Esophagus muscularis mucosa (tissue), 4 donors: ENCODE data around the gene TMEM8B. TPM values are rescaled to one million over a fixed set of nuclear protein-coding genes. Genes with fewer than 3 reads are reported as not detected.

Source experiments
- DNase-seq: peaks from one replicate; pipeline ENCODE4 v3.0.0-alpha.2; 2017; ENCODE audit errors: extremely low spot score
- H3K27ac ChIP-seq, 4 donors: fragments of 200-600 bp; sonication (generic); replicated peaks in 1 of 4; 1 replicate in 3 of 4; 2 replicates in 1 of 4; pipeline ENCODE4 v1.5.1; 2016 to 2019; ENCODE audit warnings: mild to moderate bottlenecking in 1 of 4
- H3K27me3 ChIP-seq, 4 donors: fragments of 200-600 bp; sonication (generic); one replicate each; pipeline versions ENCODE4 v1.5.1 to v1.6.0; 2016 to 2019
- H3K36me3 ChIP-seq, 4 donors: fragments of 200-600 bp; sonication (generic); one replicate each; pipeline ENCODE4 v1.5.1; 2016 to 2019
- H3K4me1 ChIP-seq, 4 donors: fragments of 200-600 bp; sonication (generic); one replicate each; pipeline ENCODE4 v1.5.1; 2016 to 2019
- H3K4me3 ChIP-seq, 4 donors: fragments of 200-600 bp; sonication (generic); 1 replicate in 2 of 4; 2 replicates in 2 of 4; pipeline ENCODE4 v1.5.1; 2016 to 2019; ENCODE audit warnings: mild to moderate bottlenecking in 4 of 4, moderate library complexity in 1 of 4
- H3K9me3 ChIP-seq, 4 donors: fragments of 200-600 bp; sonication (generic); 1 replicate in 3 of 4; 2 replicates in 1 of 4; pipeline ENCODE4 v1.5.1; 2016 to 2019
- EP300 ChIP-seq: sonication (generic); formaldehyde crosslinking; IDR thresholded peaks from one replicate; pipeline ENCODE4 v1.6.1; 2017; ENCODE audit warnings: antibody characterized with exemption
- POLR2A ChIP-seq: fragments of 450-650 bp; IDR thresholded peaks from one replicate; pipeline ENCODE4 v1.6.1; 2017; ENCODE audit warnings: antibody characterized with exemption, moderate library complexity, mild to moderate bottlenecking, low read depth
- POLR2AphosphoS5 ChIP-seq, 2 donors: sonication (generic); formaldehyde crosslinking; IDR thresholded peaks; one replicate each; pipeline ENCODE4 v1.6.1; 2017; ENCODE audit warnings: antibody characterized with exemption in 2 of 2
- WGBS: methylation state at CpG from one replicate; pipeline ENCODE4 v1.1.5; 2018; 5-methylcytosine and 5-hydroxymethylcytosine counted together
- intact Hi-C: fragments of 100-400 bp; cut with DNase I; formaldehyde crosslinking; loops from one replicate; pipeline ENCODE4 v1.15.1; 2023
- total RNA-seq, 4 donors: library from RNA; depleted of rRNA; stranded (reverse); fragments of >200 nt; gene quantifications; one replicate each; pipeline versions ENCODE4 v1.1.0 to v1.2.1, GENCODE V29; 2016
- TF ChIP-seq, protein P1 (sequence below), 3 experiments: fragments of 200-600 bp in 2 of 3; fragments of 450-650 bp in 1 of 3; sonication (generic) in 2 of 3; IDR thresholded peaks; one replicate each; pipeline ENCODE4 v1.5.1; 2017 to 2019; ENCODE audit warnings: antibody characterized with exemption in 3 of 3, mild to moderate bottlenecking in 2 of 3, moderate library complexity in 1 of 3

Gene TMEM8B
- total RNA-seq, 4 donors from 2014 or later = 10.0 to 27.0 (median 20.3) TPM

DNA sequence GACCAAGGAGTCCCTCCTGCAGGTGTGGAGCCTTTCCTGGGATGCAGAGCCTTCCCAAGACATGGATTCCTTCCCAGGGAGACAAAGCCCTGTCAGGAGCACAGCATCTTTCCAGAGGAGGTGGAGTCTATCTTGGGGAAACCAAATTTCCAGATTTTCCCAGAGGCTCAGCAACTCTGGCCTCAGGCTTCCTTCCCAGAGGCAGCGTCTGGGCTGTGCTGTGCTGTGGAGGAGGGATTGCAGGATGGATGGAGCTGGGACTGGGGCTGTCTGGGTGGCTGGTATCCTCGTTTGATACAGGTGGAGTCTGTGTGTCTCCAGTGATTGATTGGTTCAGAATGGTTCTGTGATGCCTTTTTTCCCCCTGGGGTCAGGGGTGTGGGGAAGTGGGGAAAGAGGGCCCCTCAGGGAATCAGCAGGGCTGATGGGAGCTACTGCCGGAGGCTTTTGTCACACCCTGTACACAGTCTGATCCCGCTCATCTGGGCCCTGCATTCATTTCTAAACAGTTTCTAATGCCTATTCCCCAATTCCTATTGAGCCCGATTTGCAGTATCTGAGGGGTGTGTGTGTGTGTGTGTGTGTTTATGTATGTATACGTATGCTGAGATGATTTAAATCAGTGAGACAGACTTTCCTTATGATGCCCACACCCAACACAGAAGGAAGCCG is 25.2 kb downstream of the TMEM8B start:
- no peak overlapping the region for H3K27ac ChIP-seq
- H3K36me3 ChIP-seq = peaks cover 0 to 24% (median 18%) of the 10 kb centered on the region in 4 donors
- no peak for DNase-seq
- H3K27me3 ChIP-seq = no peaks in the 10 kb centered on the region
- peaks cover 0 to 4% (median under 1%) of the 10 kb centered on the region in 4 donors for H3K4me1 ChIP-seq
- no peak overlapping the region for H3K4me3 ChIP-seq
- TF ChIP-seq, protein P1, sequence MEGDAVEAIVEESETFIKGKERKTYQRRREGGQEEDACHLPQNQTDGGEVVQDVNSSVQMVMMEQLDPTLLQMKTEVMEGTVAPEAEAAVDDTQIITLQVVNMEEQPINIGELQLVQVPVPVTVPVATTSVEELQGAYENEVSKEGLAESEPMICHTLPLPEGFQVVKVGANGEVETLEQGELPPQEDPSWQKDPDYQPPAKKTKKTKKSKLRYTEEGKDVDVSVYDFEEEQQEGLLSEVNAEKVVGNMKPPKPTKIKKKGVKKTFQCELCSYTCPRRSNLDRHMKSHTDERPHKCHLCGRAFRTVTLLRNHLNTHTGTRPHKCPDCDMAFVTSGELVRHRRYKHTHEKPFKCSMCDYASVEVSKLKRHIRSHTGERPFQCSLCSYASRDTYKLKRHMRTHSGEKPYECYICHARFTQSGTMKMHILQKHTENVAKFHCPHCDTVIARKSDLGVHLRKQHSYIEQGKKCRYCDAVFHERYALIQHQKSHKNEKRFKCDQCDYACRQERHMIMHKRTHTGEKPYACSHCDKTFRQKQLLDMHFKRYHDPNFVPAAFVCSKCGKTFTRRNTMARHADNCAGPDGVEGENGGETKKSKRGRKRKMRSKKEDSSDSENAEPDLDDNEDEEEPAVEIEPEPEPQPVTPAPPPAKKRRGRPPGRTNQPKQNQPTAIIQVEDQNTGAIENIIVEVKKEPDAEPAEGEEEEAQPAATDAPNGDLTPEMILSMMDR (IDR thresholded peaks at IDR 0.05) = no peak
- no peak for TF ChIP-seq EP300
- no peak for TF ChIP-seq POLR2AphosphoS5 (IDR thresholded peaks at IDR 0.05)
- no peak for TF ChIP-seq POLR2A
- WGBS = 90% methylated on average over 7 of the region's 7 CpGs
- intact Hi-C loops = no loop called here
- H3K9me3 ChIP-seq = no peaks in the 10 kb centered on the region

DNA sequence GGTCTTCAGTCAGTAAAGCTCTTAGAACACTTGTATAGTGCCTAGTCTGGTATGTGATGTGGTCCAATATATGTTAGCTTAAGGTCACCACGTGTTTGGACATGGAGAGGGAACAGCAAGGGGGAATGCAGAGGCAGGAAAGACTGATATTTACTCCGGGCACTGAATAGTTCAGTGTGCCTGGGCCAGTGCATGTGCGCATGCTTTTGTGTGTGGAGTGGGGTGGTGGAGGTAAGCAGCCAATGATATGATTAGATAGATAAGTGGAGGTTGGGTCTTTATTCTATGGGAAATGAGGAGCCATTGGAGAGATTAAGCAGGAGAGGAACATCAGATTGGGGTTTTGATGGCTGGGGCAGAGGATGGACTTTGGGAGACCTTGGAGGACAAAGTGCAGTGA is 27.2 kb downstream of the TMEM8B start:
- 73% methylated on average over 3 of the region's 3 CpGs for WGBS
- Histone ChIP-seq H3K27me3 (no peaks in the 10 kb centered on the region), H3K27ac (no peak overlapping the region), H3K4me3 (no peak overlapping the region), H3K36me3 (peaks cover 0 to 24% (median 18%) of the 10 kb centered on the region in 4 donors), H3K9me3 (no peaks in the 10 kb centered on the region), H3K4me1 (peaks cover 3 to 13% (median 10%) of the 10 kb centered on the region in 4 donors)
- DNase-seq = peak; percentile 83
- intact Hi-C loops = no loop called here
- TF ChIP-seq, protein P1 (IDR thresholded peaks at IDR 0.05) = no peak
- no peak for TF ChIP-seq EP300
- no peak for TF ChIP-seq POLR2AphosphoS5 (IDR thresholded peaks at IDR 0.05)
- TF ChIP-seq POLR2A = no peak

DNA sequence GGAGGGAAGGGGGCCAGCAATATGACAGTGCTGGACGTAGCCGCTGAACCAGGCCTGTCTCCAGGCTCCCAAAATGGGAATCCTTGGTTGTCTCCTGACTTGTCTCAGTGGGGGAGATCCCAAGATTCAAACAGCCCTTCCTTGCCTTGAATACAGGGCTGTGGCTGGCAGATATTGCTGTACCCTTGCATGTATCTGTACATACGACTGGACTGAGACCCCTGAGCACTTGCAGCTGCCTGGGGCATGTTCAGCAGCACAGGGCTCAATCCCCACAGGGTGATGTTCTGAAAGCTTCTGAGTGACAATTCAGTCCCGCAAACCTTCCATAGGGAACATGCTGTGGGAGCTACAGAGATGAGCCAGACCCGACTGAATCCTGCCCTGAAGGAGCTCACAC is 27.9 kb downstream of the TMEM8B start:
- intact Hi-C loops = no loop called here
- Histone ChIP-seq H3K9me3 (no peaks in the 10 kb centered on the region), H3K27ac (no peak overlapping the region), H3K4me1 (peaks cover 3 to 13% (median 10%) of the 10 kb centered on the region in 4 donors), H3K27me3 (no peaks in the 10 kb centered on the region), H3K4me3 (no peak overlapping the region), H3K36me3 (peaks cover 0 to 24% (median 18%) of the 10 kb centered on the region in 4 donors)
- WGBS = 89% methylated on average over 4 of the region's 5 CpGs
- DNase-seq = peak; percentile 86
- TF ChIP-seq POLR2AphosphoS5 (IDR thresholded peaks at IDR 0.05) = no peak
- TF ChIP-seq EP300 = no peak
- no peak for TF ChIP-seq POLR2A
- TF ChIP-seq, protein P1 (IDR thresholded peaks at IDR 0.05) = no peak

GRCh38 chr9:35858458-35858857 is 29.4 kb downstream of the TMEM8B start:
- Histone ChIP-seq H3K4me3 (no peak overlapping the region), H3K27me3 (no peaks in the 10 kb centered on the region), H3K9me3 (no peaks in the 10 kb centered on the region), H3K27ac (no peak overlapping the region), H3K4me1 (peaks cover 3 to 13% (median 10%) of the 10 kb centered on the region in 4 donors), H3K36me3 (peaks cover 0 to 11% (median 9%) of the 10 kb centered on the region in 4 donors)
- WGBS = 70% methylated on average over 5 of the region's 5 CpGs
- intact Hi-C loops = no loop called here
- peak; percentile 53 for DNase-seq
- TF ChIP-seq EP300 (no peak), POLR2AphosphoS5 (IDR thresholded peaks at IDR 0.05) (no peak), POLR2A (no peak)
- TF ChIP-seq, protein P1 (IDR thresholded peaks at IDR 0.05) = no peak
